Upper lobe of right lung (tissue), 1 donor: Measurements from ENCODE around the gene MEGF11. TPM values are rescaled to one million over a fixed set of nuclear protein-coding genes. Genes with fewer than 3 reads are reported as not detected.

Experiments
- ATAC-seq: fragments of 200-7000 bp; cut with Tn5 transposase; one replicate; pipeline ENCODE4 v1.9.1; 2020; ENCODE audit warnings: mild to moderate bottlenecking, moderate library complexity
- DNase-seq: peaks from one replicate; pipeline ENCODE4 v3.0.0-alpha.2; 2020
- H3K27ac ChIP-seq: fragments of 200-600 bp; one replicate; pipeline ENCODE4 v1.8.0; 2022
- H3K27me3 ChIP-seq: fragments of 200-600 bp; one replicate; pipeline ENCODE4 v1.8.0; 2022; ENCODE audit warnings: mild to moderate bottlenecking
- H3K36me3 ChIP-seq: fragments of 200-600 bp; one replicate; pipeline ENCODE4 v1.8.0; 2022
- H3K4me1 ChIP-seq: fragments of 200-600 bp; one replicate; pipeline ENCODE4 v1.8.0; 2022
- H3K4me3 ChIP-seq: fragments of 200-600 bp; one replicate; pipeline ENCODE4 v1.8.0; 2022; ENCODE audit warnings: mild to moderate bottlenecking
- H3K9me3 ChIP-seq: fragments of 200-600 bp; one replicate; pipeline ENCODE4 v1.8.0; 2022
- intact Hi-C: fragments of 100-400 bp; cut with DNase I; formaldehyde crosslinking; loops from one replicate; pipeline ENCODE4 v1.11.0; 2022
- total RNA-seq: library from RNA; stranded (reverse); fragmentation: NEBNext Ultra II Directional; extraction: Animal tissue kit (Norgen Biotek cat#: 25700); gene quantifications from one replicate; pipeline ENCODE4 v1.2.1, GENCODE V29; 2021
- TF ChIP-seq, protein P1 (sequence below): fragments of 200-600 bp; IDR thresholded peaks from one replicate; pipeline ENCODE4 v1.8.0; 2022; ENCODE audit warnings: antibody characterized with exemption
- donor health status: DM: no; HTN: yes; CAD: no; lungs with severe emphysema.

MEGF11 gene
- total RNA-seq, 1 donor from 2014 or later: 3.0 TPM

GRCh38 chr15:65924004-65924403, 329.5 kb downstream of the MEGF11 start:
- H3K27me3 ChIP-seq: no peaks in the 10 kb centered on the region
- TF ChIP-seq, protein P1, sequence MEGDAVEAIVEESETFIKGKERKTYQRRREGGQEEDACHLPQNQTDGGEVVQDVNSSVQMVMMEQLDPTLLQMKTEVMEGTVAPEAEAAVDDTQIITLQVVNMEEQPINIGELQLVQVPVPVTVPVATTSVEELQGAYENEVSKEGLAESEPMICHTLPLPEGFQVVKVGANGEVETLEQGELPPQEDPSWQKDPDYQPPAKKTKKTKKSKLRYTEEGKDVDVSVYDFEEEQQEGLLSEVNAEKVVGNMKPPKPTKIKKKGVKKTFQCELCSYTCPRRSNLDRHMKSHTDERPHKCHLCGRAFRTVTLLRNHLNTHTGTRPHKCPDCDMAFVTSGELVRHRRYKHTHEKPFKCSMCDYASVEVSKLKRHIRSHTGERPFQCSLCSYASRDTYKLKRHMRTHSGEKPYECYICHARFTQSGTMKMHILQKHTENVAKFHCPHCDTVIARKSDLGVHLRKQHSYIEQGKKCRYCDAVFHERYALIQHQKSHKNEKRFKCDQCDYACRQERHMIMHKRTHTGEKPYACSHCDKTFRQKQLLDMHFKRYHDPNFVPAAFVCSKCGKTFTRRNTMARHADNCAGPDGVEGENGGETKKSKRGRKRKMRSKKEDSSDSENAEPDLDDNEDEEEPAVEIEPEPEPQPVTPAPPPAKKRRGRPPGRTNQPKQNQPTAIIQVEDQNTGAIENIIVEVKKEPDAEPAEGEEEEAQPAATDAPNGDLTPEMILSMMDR: no peak
- H3K4me3 ChIP-seq: no peak overlapping the region
- no peak overlapping the region for H3K27ac ChIP-seq
- H3K4me1 ChIP-seq: no peaks in the 10 kb centered on the region
- no peaks in the 10 kb centered on the region for H3K9me3 ChIP-seq
- no peaks in the 10 kb centered on the region for H3K36me3 ChIP-seq
- intact Hi-C loops: no loop called here
- DNase-seq (no peak), ATAC-seq (no peak)

GRCh38 chr15:65923264-65923663, 330.3 kb downstream of the MEGF11 start:
- intact Hi-C loops: no loop called here
- H3K36me3 ChIP-seq: no peaks in the 10 kb centered on the region
- no peaks in the 10 kb centered on the region for H3K9me3 ChIP-seq
- no peak for DNase-seq
- no peaks in the 10 kb centered on the region for H3K27me3 ChIP-seq
- no peak overlapping the region for H3K4me3 ChIP-seq
- no peaks in the 10 kb centered on the region for H3K4me1 ChIP-seq
- TF ChIP-seq, protein P1: no peak
- H3K27ac ChIP-seq: no peak overlapping the region
- no peak for ATAC-seq

DNA sequence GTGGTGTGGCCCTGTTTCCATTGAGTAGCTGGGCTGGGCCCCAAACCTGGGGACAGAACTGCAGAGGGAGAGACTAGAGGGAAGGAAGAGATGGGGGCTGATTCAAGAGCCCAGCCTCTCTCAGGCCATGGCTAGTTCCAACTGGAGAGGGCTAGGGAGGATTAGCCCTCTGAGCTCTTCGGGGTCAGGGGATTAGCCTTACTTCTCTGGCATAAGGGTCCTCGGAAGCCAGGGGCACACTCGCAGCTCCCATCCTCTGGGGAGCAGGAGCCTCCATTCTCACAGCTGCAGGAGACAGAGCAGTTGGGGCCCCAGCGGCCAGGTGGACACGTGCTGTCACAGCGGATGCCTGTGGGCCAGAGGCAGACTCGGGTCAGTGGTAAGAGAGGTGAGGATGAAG, 330.9 kb downstream of the MEGF11 start:
- intact Hi-C loops: no loop called here
- no peak for ATAC-seq
- H3K4me3 ChIP-seq: no peak overlapping the region
- no peak overlapping the region for H3K27ac ChIP-seq
- TF ChIP-seq, protein P1: no peak
- H3K27me3 ChIP-seq: no peaks in the 10 kb centered on the region
- no peak for DNase-seq
- H3K9me3 ChIP-seq: no peaks in the 10 kb centered on the region
- H3K4me1 ChIP-seq: no peaks in the 10 kb centered on the region
- H3K36me3 ChIP-seq: no peaks in the 10 kb centered on the region

DNA sequence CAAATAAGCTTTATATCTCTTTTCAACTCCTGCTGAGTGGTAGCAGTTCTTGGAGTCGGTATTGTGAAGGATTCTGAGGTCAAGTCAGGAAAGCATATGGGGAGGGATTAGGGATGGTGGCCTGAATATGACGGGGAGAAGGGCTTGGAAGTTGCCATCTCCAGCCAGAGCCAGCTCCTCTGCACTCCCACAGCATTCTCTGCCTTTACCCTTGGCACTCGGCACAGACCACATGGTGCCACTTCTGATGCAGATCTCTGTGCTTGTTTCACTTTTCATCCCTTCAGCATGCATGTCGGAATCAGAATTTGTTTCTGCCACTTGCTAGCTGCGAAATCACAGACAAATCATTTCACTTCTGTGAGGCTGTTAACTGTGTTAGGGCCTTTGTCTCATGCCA, 331.8 kb downstream of the MEGF11 start:
- ATAC-seq (no peak), DNase-seq (no peak)
- intact Hi-C loops: no loop called here

DNA sequence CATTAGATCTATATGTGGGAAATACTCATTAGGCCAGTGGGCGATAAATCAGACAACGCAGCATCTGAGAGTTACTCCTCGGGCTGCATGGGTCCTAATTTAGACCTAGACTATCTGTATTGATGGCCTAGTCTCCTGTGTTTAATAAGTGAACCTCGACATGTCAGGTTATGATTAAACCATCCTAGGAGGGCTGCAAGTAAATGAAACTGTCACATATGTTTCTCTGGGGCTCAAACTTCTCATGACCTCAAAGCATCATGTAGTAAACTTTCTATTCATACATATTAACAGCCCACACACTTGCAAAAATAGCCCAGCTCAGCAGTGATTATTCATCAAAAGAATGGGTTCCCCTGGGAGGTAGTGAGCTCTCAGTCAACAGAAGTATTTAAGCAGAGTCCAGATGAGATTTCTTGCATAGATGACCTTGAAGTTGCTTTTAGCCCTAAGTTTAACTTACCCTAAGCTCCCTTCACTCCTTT, 332.7 kb downstream of the MEGF11 start:
- Histone ChIP-seq H3K4me1 (no peaks in the 10 kb centered on the region), H3K9me3 (no peaks in the 10 kb centered on the region), H3K4me3 (no peak overlapping the region), H3K27me3 (no peaks in the 10 kb centered on the region), H3K27ac (no peak overlapping the region), H3K36me3 (no peaks in the 10 kb centered on the region)
- ATAC-seq (no peak), DNase-seq (no peak)
- intact Hi-C loops: no loop called here
- TF ChIP-seq, protein P1: no peak

More for the DNA sequence above, 331.8 kb downstream of the MEGF11 start:
- Histone ChIP-seq H3K36me3 (no peaks in the 10 kb centered on the region), H3K9me3 (no peaks in the 10 kb centered on the region), H3K27ac (no peak overlapping the region), H3K4me1 (no peaks in the 10 kb centered on the region), H3K27me3 (no peaks in the 10 kb centered on the region), H3K4me3 (no peak overlapping the region)
- TF ChIP-seq, protein P1: no peak

GRCh38 chr15:65920121-65920520, 333.4 kb downstream of the MEGF11 start:
- Histone ChIP-seq H3K4me3 (no peak overlapping the region), H3K36me3 (no peaks in the 10 kb centered on the region), H3K27me3 (no peaks in the 10 kb centered on the region), H3K4me1 (no peaks in the 10 kb centered on the region), H3K9me3 (no peaks in the 10 kb centered on the region), H3K27ac (no peak overlapping the region)
- TF ChIP-seq, protein P1: no peak
- ATAC-seq: no peak
- DNase-seq: no peak
- intact Hi-C loops: no loop called here
